BJ (cell line): ENCODE data around the gene TBC1D1. TPM values are rescaled to one million over a fixed set of nuclear protein-coding genes. Genes with fewer than 3 reads are reported as not detected.

ENCODE experiments used
- CTCF ChIA-PET: fragments of 350-600 bp; formaldehyde crosslinking; extraction: SDS; loops from one replicate; lab custom pipeline; 2021; ENCODE audit warnings: antibody characterized with exemption, inconsistent platforms; lab: Yijun Ruan, JAX
- POLR2A ChIA-PET: fragments of 300-600 bp; sonication (Branson Sonifier 250); formaldehyde crosslinking; extraction: SDS; loops from one replicate; lab custom pipeline; 2021; ENCODE audit warnings: antibody characterized with exemption; lab: Charles Lee
- DNase-seq: peaks from one replicate; pipeline ENCODE4 v3.0.0-alpha.2; 2011; ENCODE audit warnings: low read depth
- H3K27me3 ChIP-seq: 2 replicates; pipeline ENCODE4 v1.6.0; 2011; ENCODE audit warnings: low read length; ENCODE audit not compliant: control insufficient read depth, insufficient read depth
- H3K36me3 ChIP-seq: 2 replicates; pipeline ENCODE4 v1.5.1; 2011; ENCODE audit warnings: low read length; ENCODE audit not compliant: control insufficient read depth, insufficient read depth
- H3K4me3 ChIP-seq: 2 replicates; pipeline ENCODE4 v1.5.1; 2011; ENCODE audit warnings: low read depth, mild to moderate bottlenecking, control low read depth, low read length
- CTCF ChIP-seq: IDR thresholded peaks from 2 replicates; pipeline ENCODE4 v1.5.1; 2011; ENCODE audit warnings: low read depth, mild to moderate bottlenecking, control low read depth, inconsistent platforms, low read length, moderate library complexity; ENCODE audit not compliant: insufficient read depth
- polyA plus RNA-seq: library from polyadenylated mRNA; depleted of rRNA; stranded (reverse); fragments of >200 nt; gene quantifications from 2 replicates; pipeline ENCODE4 v1.2.3, GENCODE V29; 2011

Gene TBC1D1
- polyA plus RNA-seq, 1 experiment, result 46.1 TPM

DNA sequence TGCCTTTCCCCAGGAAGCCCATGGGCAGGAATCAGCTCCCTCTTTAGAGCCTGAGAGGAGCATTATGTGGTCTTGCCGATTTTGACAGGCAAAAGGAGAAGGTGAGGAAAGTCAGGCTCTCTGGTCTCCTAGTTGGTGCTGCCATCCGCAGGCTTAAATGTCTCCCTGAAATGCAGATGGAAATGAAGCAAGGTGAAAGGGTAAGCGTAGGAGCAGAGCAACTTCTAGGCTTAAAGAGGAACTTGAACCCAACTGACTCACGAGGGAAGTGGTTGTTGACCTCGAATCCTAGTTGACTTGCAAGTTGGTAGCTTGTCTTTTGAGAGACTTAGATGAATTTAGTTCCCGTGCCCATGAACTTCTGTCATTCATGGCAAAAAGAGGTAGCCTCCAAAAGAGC, 275.2 kb downstream of the TBC1D1 start:
- no peaks in the 10 kb centered on the region for H3K27me3 ChIP-seq
- no peak for DNase-seq
- H3K36me3 ChIP-seq, result no peaks in the 10 kb centered on the region
- ChIA-PET POLR2A (interaction anchor here (0.7 kb wide), 1 partner anchor 339 kb away, joined by 3 read pairs; no protein-coding TSS in a partner anchor), CTCF (interaction anchor here (1.5 kb wide), 1 partner anchor 14 kb away, joined by 5 read pairs; no protein-coding TSS in a partner anchor)
- no peak for TF ChIP-seq CTCF
- no peak overlapping the region for H3K4me3 ChIP-seq

- TF ChIP-seq CTCF, result no peak
These were observed 275.9 kb downstream of the TBC1D1 start for GRCh38 chr4:38166768-38167167.

DNA sequence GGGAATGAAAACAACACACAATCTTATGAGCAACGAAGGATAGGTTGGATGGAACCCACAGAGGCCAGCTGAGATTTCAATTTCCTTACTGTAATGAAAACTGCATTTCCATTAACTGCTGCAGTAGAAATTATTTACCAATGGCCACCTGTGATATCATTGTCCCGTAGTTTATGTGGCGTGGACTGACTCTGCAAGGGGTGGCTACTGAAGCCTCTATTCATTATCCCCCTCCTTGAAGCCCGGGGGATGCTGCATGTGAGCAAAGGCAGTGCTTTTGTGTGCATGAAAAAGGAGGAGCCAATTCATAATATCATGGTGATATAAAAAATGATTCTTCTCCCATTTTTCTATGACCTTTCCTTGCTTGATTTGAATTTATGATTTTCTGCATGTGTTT, 277.1 kb downstream of the TBC1D1 start:
- POLR2A ChIA-PET, result no interaction called here
- DNase-seq, result no peak
- H3K27me3 ChIP-seq, result no peaks in the 10 kb centered on the region
- H3K4me3 ChIP-seq, result no peak overlapping the region
- CTCF ChIA-PET, result interaction anchor here (1.2 kb wide), 1 partner anchor 10 kb away, joined by 4 read pairs; no protein-coding TSS in a partner anchor
- H3K36me3 ChIP-seq, result no peaks in the 10 kb centered on the region
- TF ChIP-seq CTCF, result no peak

More at GRCh38 chr4:38166768-38167167, 275.9 kb downstream of the TBC1D1 start:
- no peaks in the 10 kb centered on the region for H3K27me3 ChIP-seq
- no peaks in the 10 kb centered on the region for H3K36me3 ChIP-seq
- no peak for DNase-seq
- no peak overlapping the region for H3K4me3 ChIP-seq
- CTCF ChIA-PET, result interaction anchor here (0.9 to 1.5 kb wide), 2 partner anchors 13 to 32 kb away, joined by 3 to 5 read pairs; no protein-coding TSS in a partner anchor
- POLR2A ChIA-PET, result interaction anchor here (0.7 kb wide), 1 partner anchor 339 kb away, joined by 3 read pairs; no protein-coding TSS in a partner anchor

DNA sequence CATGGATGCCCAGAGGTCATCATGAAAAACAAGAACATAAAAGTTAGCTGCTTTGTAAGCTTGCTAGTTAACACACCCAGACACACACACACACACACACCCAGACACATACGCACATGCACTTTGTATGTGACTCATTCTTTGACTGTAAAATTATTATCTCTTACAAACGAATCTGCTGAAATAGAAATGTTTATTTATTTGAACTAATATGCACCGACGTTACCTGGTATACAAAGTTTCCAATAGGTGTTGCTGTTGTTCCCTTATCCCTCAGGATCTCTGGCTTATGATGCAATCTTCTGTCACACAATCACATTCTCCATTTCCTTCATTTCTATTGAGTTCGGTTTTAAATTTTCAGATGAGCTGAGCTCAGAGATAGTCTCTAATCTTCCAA, 278.6 kb downstream of the TBC1D1 start:
- Histone ChIP-seq H3K4me3 (no peak overlapping the region), H3K27me3 (no peaks in the 10 kb centered on the region), H3K36me3 (no peaks in the 10 kb centered on the region)
- ChIA-PET POLR2A (no interaction called here), CTCF (interaction anchor here (1.1 to 1.6 kb wide), 2 partner anchors 9 to 10 kb away, joined by 3 to 8 read pairs; no protein-coding TSS in a partner anchor)
- DNase-seq, result no peak
- TF ChIP-seq CTCF, result no peak

GRCh38 chr4:38170338-38171169, 279.7 kb downstream of the TBC1D1 start:
- DNase-seq, result no peak
- no peak for TF ChIP-seq CTCF
- no peak overlapping the region for H3K4me3 ChIP-seq
- ChIA-PET CTCF (interaction anchor here (1.6 to 2.5 kb wide), 3 partner anchors 9 to 560 kb away, joined by 4 to 8 read pairs (median 7); no protein-coding TSS in a partner anchor), POLR2A (no interaction called here)
- no peaks in the 10 kb centered on the region for H3K27me3 ChIP-seq
- no peaks in the 10 kb centered on the region for H3K36me3 ChIP-seq
